ENCODE results near the gene OR13C5.
"Not testable (repeated sequence)": the region's sequence is repeated elsewhere in the genome, so short reads cannot be mapped to it uniquely, and the experiment has no call there.

The OR13C5 gene

GRCh38 chr9:104608336-104608735 is 9.1 kb upstream of the OR13C5 start:
- in situ Hi-C loops (cut with MboI; ENCODE audit: low pct_unique_long_range_greater_than_20kb, low sequenced_read_pairs, unreplicated experiment) = no loop called here
- TF ChIP-seq CTCF (IDR thresholded peaks at IDR 0.05; ENCODE audit: extremely low read depth, insufficient read depth, missing control alignments) = peak; percentile 15
- no peak for DNase-seq (ENCODE audit: low spot score)

GRCh38 chr9:104606152-104606551 is 6.9 kb upstream of the OR13C5 start:
- no peak for DNase-seq (ENCODE audit: low spot score)
- TF ChIP-seq CTCF (IDR thresholded peaks at IDR 0.05; ENCODE audit: extremely low read depth, insufficient read depth, missing control alignments) = no peak
- in situ Hi-C loops (cut with MboI; ENCODE audit: low pct_unique_long_range_greater_than_20kb, low sequenced_read_pairs, unreplicated experiment) = no loop called here

- DNase-seq (ENCODE audit: low spot score); in situ Hi-C loops (cut with MboI; ENCODE audit: low pct_unique_long_range_greater_than_20kb, low sequenced_read_pairs, unreplicated experiment): not testable (repeated sequence)
These were observed 6.3 kb upstream of the OR13C5 start, which contains the start of gene OR13C2 for GRCh38 chr9:104605527-104605926. Gene OR13C2 (minus strand): TSS chr9:104605627. CDS start chr9:104605627, 0 bp downstream.

- in situ Hi-C loops (cut with MboI; ENCODE audit: low pct_unique_long_range_greater_than_20kb, low sequenced_read_pairs, unreplicated experiment) = no loop called here
- no peak for TF ChIP-seq CTCF (IDR thresholded peaks at IDR 0.05; ENCODE audit: extremely low read depth, insufficient read depth, missing control alignments)
- no peak for DNase-seq (ENCODE audit: low spot score)
These were observed 5.6 kb upstream of the OR13C5 start for GRCh38 chr9:104604801-104605200.

GRCh38 chr9:104598749-104599148 is 464 bp downstream of the OR13C5 start:
- DNase-seq (ENCODE audit: low spot score); in situ Hi-C loops (cut with MboI; ENCODE audit: low pct_unique_long_range_greater_than_20kb, low sequenced_read_pairs, unreplicated experiment): not testable (repeated sequence)

GRCh38 chr9:104589626-104590025 is 9.6 kb downstream of the OR13C5 start:
- in situ Hi-C loops (cut with MboI; ENCODE audit: low pct_unique_long_range_greater_than_20kb, low sequenced_read_pairs, unreplicated experiment) = no loop called here
- TF ChIP-seq CTCF (IDR thresholded peaks at IDR 0.05; ENCODE audit: extremely low read depth, insufficient read depth, missing control alignments) = no peak
- DNase-seq (ENCODE audit: low spot score) = no peak

- no peak for TF ChIP-seq CTCF (IDR thresholded peaks at IDR 0.05; ENCODE audit: extremely low read depth, insufficient read depth, missing control alignments)
- no peak for DNase-seq (ENCODE audit: low spot score)
- in situ Hi-C loops (cut with MboI; ENCODE audit: low pct_unique_long_range_greater_than_20kb, low sequenced_read_pairs, unreplicated experiment) = no loop called here
These were observed 12.6 kb downstream of the OR13C5 start for GRCh38 chr9:104586496-104587180.

GRCh38 chr9:104580562-104580961 is 18.7 kb downstream of the OR13C5 start:
- no peak for TF ChIP-seq CTCF (IDR thresholded peaks at IDR 0.05; ENCODE audit: extremely low read depth, insufficient read depth, missing control alignments)
- in situ Hi-C loops (cut with MboI; ENCODE audit: low pct_unique_long_range_greater_than_20kb, low sequenced_read_pairs, unreplicated experiment) = no loop called here
- no peak for DNase-seq (ENCODE audit: low spot score)

All from GM13977 (cell line).